HFF-Myc (cell line): Measurements from ENCODE around the gene WDFY4.

Experiments used
- DNase-seq: peaks from one replicate; pipeline ENCODE4 v3.0.0-alpha.2; 2011; ENCODE audit warnings: low read depth; ENCODE audit errors: extremely low read depth
- H3K4me3 ChIP-seq: replicated peaks from 2 replicates; pipeline ENCODE4 v1.5.1; 2011; ENCODE audit warnings: low read depth, mild to moderate bottlenecking, control low read depth, low read length
- CTCF ChIP-seq: IDR thresholded peaks from 2 replicates; pipeline ENCODE4 v1.5.1; 2012; ENCODE audit warnings: mild to moderate bottlenecking, low read depth, low read length, control low read depth; ENCODE audit errors: missing control alignments

WDFY4 gene

GRCh38 chr10:48722153-48723145 is 37.8 kb downstream of the WDFY4 start:
- H3K4me3 ChIP-seq: no peak overlapping the region
- TF ChIP-seq CTCF: no peak
- no peak for DNase-seq

GRCh38 chr10:48724127-48724526 is 39.5 kb downstream of the WDFY4 start:
- H3K4me3 ChIP-seq: no peak overlapping the region
- DNase-seq: no peak
- TF ChIP-seq CTCF: no peak

- H3K4me3 ChIP-seq: no peak overlapping the region
- no peak for DNase-seq
- TF ChIP-seq CTCF: no peak
Observed at GRCh38 chr10:48725708-48726107, 41.0 kb downstream of the WDFY4 start.

GRCh38 chr10:48727866-48728265 is 43.2 kb downstream of the WDFY4 start:
- no peak overlapping the region for H3K4me3 ChIP-seq
- DNase-seq: no peak
- no peak for TF ChIP-seq CTCF

GRCh38 chr10:48729222-48729621 is 44.5 kb downstream of the WDFY4 start:
- no peak overlapping the region for H3K4me3 ChIP-seq
- no peak for DNase-seq
- TF ChIP-seq CTCF: no peak

- TF ChIP-seq CTCF: no peak
- H3K4me3 ChIP-seq: no peak overlapping the region
- DNase-seq: no peak
Observed at GRCh38 chr10:48729941-48730457, 45.3 kb downstream of the WDFY4 start.
